Testis (tissue), 3 donors: ENCODE measurements around the gene FAM120A. TPM values are rescaled to one million over a fixed set of nuclear protein-coding genes. Genes with fewer than 3 reads are reported as not detected.

Source experiments
- DNase-seq: peaks from one replicate; pipeline ENCODE4 v3.0.0-alpha.2; 2019
- H3K27ac ChIP-seq, 2 donors: fragments of 200-600 bp; sonication (generic); one replicate each; pipeline ENCODE4 v1.5.1; 2019
- H3K27me3 ChIP-seq: fragments of 200-600 bp; sonication (generic); one replicate; pipeline ENCODE4 v1.5.1; 2019
- H3K36me3 ChIP-seq: fragments of 200-600 bp; sonication (generic); one replicate; pipeline ENCODE4 v1.5.1; 2017; ENCODE audit warnings: low read depth; ENCODE audit errors: missing control alignments
- H3K4me1 ChIP-seq: fragments of 200-600 bp; sonication (generic); one replicate; pipeline ENCODE4 v1.5.1; 2019
- H3K4me3 ChIP-seq, 2 donors: fragments of 200-600 bp; sonication (generic); one replicate each; pipeline ENCODE4 v1.5.1; 2017 to 2019
- H3K9me3 ChIP-seq: fragments of 200-600 bp; sonication (generic); one replicate; pipeline ENCODE4 v1.5.1; 2017
- CTCF ChIP-seq, 3 experiments: fragments of 450-650 bp in 2 of 3; fragments of 200-600 bp in 1 of 3; sonication (generic) in 1 of 3; IDR thresholded peaks; one replicate each; pipeline ENCODE4 v1.5.1; 2016 to 2019; ENCODE audit warnings: antibody characterized with exemption in 3 of 3, mild to moderate bottlenecking in 2 of 3, moderate library complexity in 1 of 3
- POLR2A ChIP-seq: fragments of 450-650 bp; IDR thresholded peaks from one replicate; pipeline ENCODE4 v1.6.1; 2017; ENCODE audit warnings: antibody characterized with exemption, mild to moderate bottlenecking, moderate library complexity
- WGBS, 2 donors: methylation state at CpG; one replicate each; pipeline ENCODE4 v1.1.5; 2018; 5-methylcytosine and 5-hydroxymethylcytosine counted together
- intact Hi-C: fragments of 100-400 bp; cut with DNase I; formaldehyde crosslinking; loops from one replicate; pipeline ENCODE4 v1.15.1; 2023; ENCODE audit warnings: low total_unique reads
- polyA plus RNA-seq: library from polyadenylated mRNA; stranded (reverse); fragments of 350-450 nt; fragmentation: Illumina TruSeq; extraction: RNeasy Lipid Tissue Mini Kit (QIAGEN cat#74804); gene quantifications from one replicate; pipeline ENCODE4 v1.2.3, GENCODE V29; 2014; ENCODE audit warnings: low read depth, low replicate concordance; ENCODE audit not compliant: insufficient read depth
- total RNA-seq, 2 donors: library from RNA; depleted of rRNA; stranded (reverse); fragments of >200 nt; gene quantifications; one replicate each; pipeline ENCODE4 v1.2.3, GENCODE V29; 2016

Gene FAM120A
- total and polyA plus RNA-seq, 3 donors from 2014 or later = 39.3 to 81.5 (median 73.9) TPM

GRCh38 chr9:93523518-93524144 lies 72.1 kb downstream of the FAM120A start:
- H3K9me3 ChIP-seq = no peaks in the 10 kb centered on the region
- H3K4me3 ChIP-seq = no peak overlapping the region
- no peak overlapping the region for H3K27ac ChIP-seq
- H3K27me3 ChIP-seq = no peaks in the 10 kb centered on the region
- no peaks in the 10 kb centered on the region for H3K4me1 ChIP-seq
- intact Hi-C loops = no loop called here
- DNase-seq = no peak
- WGBS, 2 donors = 85 to 88% methylated on average over 7 of the region's 7 CpGs
- no peaks in the 10 kb centered on the region for H3K36me3 ChIP-seq
- TF ChIP-seq CTCF (IDR thresholded peaks at IDR 0.05) (no peak), POLR2A (no peak)

- Histone ChIP-seq H3K36me3 (no peaks in the 10 kb centered on the region), H3K4me1 (no peaks in the 10 kb centered on the region), H3K27ac (no peak overlapping the region), H3K9me3 (no peaks in the 10 kb centered on the region), H3K4me3 (no peak overlapping the region), H3K27me3 (no peaks in the 10 kb centered on the region)
- intact Hi-C loops = no loop called here
- DNase-seq = no peak
- TF ChIP-seq POLR2A (no peak), CTCF (IDR thresholded peaks at IDR 0.05) (no peak)
- whole genome bisulfite sequencing, 2 donors = 91 to 98% methylated on average over 5 of the region's 5 CpGs
These were observed 74.0 kb downstream of the FAM120A start for GRCh38 chr9:93525476-93525875.

GRCh38 chr9:93531374-93531773 lies 79.9 kb downstream of the FAM120A start:
- Histone ChIP-seq H3K4me1 (no peaks in the 10 kb centered on the region), H3K4me3 (no peak overlapping the region), H3K27me3 (no peaks in the 10 kb centered on the region), H3K27ac (no peak overlapping the region), H3K9me3 (no peaks in the 10 kb centered on the region), H3K36me3 (no peaks in the 10 kb centered on the region)
- TF ChIP-seq CTCF (IDR thresholded peaks at IDR 0.05) (no peak), POLR2A (no peak)
- no peak for DNase-seq
- intact Hi-C loops = no loop called here
- 86 to 89% methylated on average over 3 of the region's 3 CpGs for WGBS, 2 donors

GRCh38 chr9:93532141-93532540 lies 80.7 kb downstream of the FAM120A start:
- DNase-seq = no peak
- H3K27ac ChIP-seq = no peak overlapping the region
- H3K9me3 ChIP-seq = no peaks in the 10 kb centered on the region
- no peaks in the 10 kb centered on the region for H3K27me3 ChIP-seq
- H3K36me3 ChIP-seq = no peaks in the 10 kb centered on the region
- no peak overlapping the region for H3K4me3 ChIP-seq
- 67 to 78% methylated on average over 8 of the region's 8 CpGs for WGBS, 2 donors
- TF ChIP-seq POLR2A (no peak), CTCF (IDR thresholded peaks at IDR 0.05) (no peak)
- no peaks in the 10 kb centered on the region for H3K4me1 ChIP-seq
- intact Hi-C loops = no loop called here

GRCh38 chr9:93533863-93534262 lies 82.4 kb downstream of the FAM120A start:
- Histone ChIP-seq H3K36me3 (no peaks in the 10 kb centered on the region), H3K27me3 (no peaks in the 10 kb centered on the region), H3K4me3 (no peak overlapping the region), H3K4me1 (no peaks in the 10 kb centered on the region), H3K27ac (no peak overlapping the region), H3K9me3 (no peaks in the 10 kb centered on the region)
- intact Hi-C loops = no loop called here
- no peak for TF ChIP-seq CTCF (IDR thresholded peaks at IDR 0.05)
- TF ChIP-seq POLR2A = no peak
- WGBS, 2 donors = 87 to 89% methylated on average over 7 to 8 of the region's 8 CpGs
- DNase-seq = no peak
